HCT116 (cell line): Measurements from ENCODE around the gene TCEA2. TPM values are rescaled to one million over a fixed set of nuclear protein-coding genes. Genes with fewer than 3 reads are reported as not detected.

Experiments
- ATAC-seq: fragments of 200-7000 bp; cut with Tn5 transposase; 2 replicates; pipeline ENCODE4 v1.9.1; 2020; ENCODE audit warnings: mild to moderate bottlenecking, moderate library complexity
- BruUV-seq: library from RNA; stranded (reverse); fragments of 400-500 nt; replicated peaks from 2 replicates; lab custom pipeline; 2021; lab: Mats Ljungman, UMichigan
- CTCF ChIA-PET: fragments of 300-600 bp; sonication (Branson Sonifier 250); formaldehyde crosslinking; loops from one replicate; lab custom pipeline; 2021; ENCODE audit warnings: antibody characterized with exemption; lab: Charles Lee
- POLR2A ChIA-PET: fragments of 300-600, 350-600 bp; sonication (Branson Sonifier 250); formaldehyde crosslinking; loops from one replicate; lab custom pipeline; 2021; ENCODE audit warnings: antibody characterized with exemption; lab: Charles Lee
- RAD21 ChIA-PET, 2 experiments: fragments of 300-600 bp; sonication (Branson Sonifier 250); formaldehyde crosslinking; loops; one replicate each; lab custom pipeline; 2023; ENCODE audit warnings: low total read pairs in 2 of 2; ENCODE audit not compliant: uncharacterized antibody in 2 of 2, unreplicated experiment in 2 of 2, low non-redundant PET in 1 of 2; lab: Charles Lee
- DNase-seq: peaks from one replicate; pipeline ENCODE4 v3.0.0-alpha.2; 2010; ENCODE audit warnings: low read depth, low spot score
- H2AFZ ChIP-seq: fragments of 200-600 bp; shearing (Covaris generic), sonication (generic); 2 replicates; pipeline ENCODE4 v1.6.1; 2017; ENCODE audit warnings: low read depth, mixed run types, mixed read lengths, antibody characterized with exemption, low read length; ENCODE audit not compliant: poor library complexity, severe bottlenecking
- H3K27ac ChIP-seq: 2 replicates; pipeline ENCODE4 v1.5.1; 2012; ENCODE audit warnings: low read depth, low read length
- H3K27me3 ChIP-seq: fragments of 200-600 bp; sonication (generic); 2 replicates; pipeline ENCODE4 v1.6.1; 2016; ENCODE audit warnings: mixed run types, low read length, mixed read lengths; ENCODE audit not compliant: insufficient read depth
- H3K36me3 ChIP-seq, 2 experiments: fragments of 200-500 bp in 1 of 2; fragments of 200-600 bp in 1 of 2; sonication (Bioruptor generic) in 1 of 2; sonication (generic) in 1 of 2; 2 replicates each; pipeline versions ENCODE4 v1.5.1 to v1.6.1; 2014 to 2016; ENCODE audit warnings: low read length in 2 of 2, inconsistent platforms in 1 of 2, mixed read lengths in 1 of 2, mixed run types in 1 of 2; ENCODE audit not compliant: insufficient read depth in 2 of 2, control insufficient read depth in 1 of 2
- H3K4me1 ChIP-seq, 2 experiments: fragments of 200-600 bp in 1 of 2; sonication (generic) in 1 of 2; 2 replicates each; pipeline versions ENCODE4 v1.5.1 to v1.6.1; 2012 to 2017; ENCODE audit warnings: low read length in 2 of 2, inconsistent platforms in 1 of 2, mild to moderate bottlenecking in 1 of 2, mixed read lengths in 1 of 2, mixed run types in 1 of 2, moderate library complexity in 1 of 2; ENCODE audit not compliant: insufficient read depth in 2 of 2, control insufficient read depth in 1 of 2
- H3K4me2 ChIP-seq: fragments of 200-600 bp; sonication (generic); 2 replicates; pipeline ENCODE4 v1.6.1; 2017; ENCODE audit warnings: mixed run types, low read length, mixed read lengths
- H3K4me3 ChIP-seq, 2 experiments: fragments of 200-600 bp in 1 of 2; sonication (generic) in 1 of 2; replicated peaks in 1 of 2; 2 replicates each; pipeline ENCODE4 v1.5.1; 2011 to 2016; ENCODE audit warnings: low read length in 2 of 2, control low read depth in 1 of 2, low read depth in 1 of 2, mild to moderate bottlenecking in 1 of 2, mixed read lengths in 1 of 2, mixed run types in 1 of 2
- H3K79me2 ChIP-seq: fragments of 200-600 bp; sonication (generic); 2 replicates; pipeline ENCODE4 v1.6.1; 2017; ENCODE audit warnings: mild to moderate bottlenecking, mixed run types, low read length, moderate library complexity, mixed read lengths; ENCODE audit not compliant: insufficient read depth
- H3K9ac ChIP-seq: fragments of 200-600 bp; sonication (generic); 2 replicates; pipeline ENCODE4 v1.6.1; 2016; ENCODE audit warnings: low read length, mixed read lengths
- H3K9me2 ChIP-seq: fragments of 200-600 bp; sonication (generic), shearing (Covaris generic); 2 replicates; pipeline ENCODE4 v1.6.1; 2017; ENCODE audit warnings: mixed run types, mild to moderate bottlenecking, moderate library complexity; ENCODE audit not compliant: insufficient read depth
- H3K9me3 ChIP-seq, 2 experiments: fragments of 200-500 bp in 1 of 2; fragments of 200-600 bp in 1 of 2; sonication (Bioruptor generic) in 1 of 2; sonication (generic) in 1 of 2; 2 replicates each; pipeline ENCODE4 v1.6.1; 2014 to 2017; ENCODE audit warnings: low read length in 2 of 2, mixed read lengths in 2 of 2, inconsistent platforms in 1 of 2, low read depth in 1 of 2, mild to moderate bottlenecking in 1 of 2, mixed run types in 1 of 2, moderate library complexity in 1 of 2; ENCODE audit not compliant: control insufficient read depth in 1 of 2, insufficient read depth in 1 of 2
- H4K20me1 ChIP-seq: fragments of 200-600 bp; sonication (generic), shearing (Covaris generic); 2 replicates; pipeline ENCODE4 v1.6.1; 2017; ENCODE audit warnings: mixed run types, mild to moderate bottlenecking, moderate library complexity; ENCODE audit not compliant: insufficient read depth
- CEBPB ChIP-seq: IDR thresholded peaks from 2 replicates; pipeline ENCODE4 v1.6.1; 2012; ENCODE audit warnings: low read depth
- ELF1 ChIP-seq: IDR thresholded peaks from 2 replicates; pipeline ENCODE4 v1.6.1; 2012; ENCODE audit warnings: low read depth, borderline replicate concordance
- EZH2 ChIP-seq: fragments of 200-600 bp; sonication (generic); IDR thresholded peaks from 2 replicates; pipeline ENCODE4 v1.6.1; 2017; ENCODE audit warnings: antibody characterized with exemption, mixed run types
- EZH2phosphoT487 ChIP-seq: fragments of 200-600 bp; IDR thresholded peaks from 2 replicates; pipeline ENCODE4 v1.6.1; 2018; ENCODE audit warnings: antibody characterized with exemption, borderline replicate concordance
- FOSL1 ChIP-seq: IDR thresholded peaks from 2 replicates; pipeline ENCODE4 v1.6.1; 2012; ENCODE audit warnings: low read depth
- JUND ChIP-seq: IDR thresholded peaks from 2 replicates; pipeline ENCODE4 v1.6.1; 2012
- POLR2AphosphoS5 ChIP-seq: IDR thresholded peaks from 2 replicates; pipeline ENCODE4 v1.6.1; 2011; ENCODE audit warnings: mild to moderate bottlenecking, low read depth, low read length, moderate library complexity
- RAD21 ChIP-seq: IDR thresholded peaks from 2 replicates; pipeline ENCODE4 v1.6.1; 2012; ENCODE audit warnings: low read depth, mild to moderate bottlenecking
- SP1 ChIP-seq: IDR thresholded peaks from 2 replicates; pipeline ENCODE4 v1.6.1; 2012; ENCODE audit warnings: low read depth
- SRF ChIP-seq: IDR thresholded peaks from 2 replicates; pipeline ENCODE4 v1.6.1; 2012; ENCODE audit warnings: low read depth
- TCF7L2 ChIP-seq: IDR thresholded peaks from 2 replicates; pipeline ENCODE4 v1.7.0; 2011; ENCODE audit warnings: borderline replicate concordance, inconsistent platforms; ENCODE audit not compliant: insufficient read depth, insufficient read length; ENCODE audit errors: extremely low read depth
- YY1 ChIP-seq: IDR thresholded peaks from 2 replicates; pipeline ENCODE4 v1.6.1; 2011; ENCODE audit warnings: low read length, low read depth, moderate library complexity, mild to moderate bottlenecking; ENCODE audit not compliant: insufficient replicate concordance; ENCODE audit errors: extremely low read depth
- ZFX ChIP-seq: fragments of 450-650 bp; IDR thresholded peaks from 2 replicates; pipeline ENCODE4 v1.6.1; 2017
- ZNF274 ChIP-seq: fragments of 200-500 bp; sonication (Bioruptor generic); IDR thresholded peaks from 2 replicates; pipeline ENCODE4 v1.6.1; 2014; ENCODE audit warnings: mild to moderate bottlenecking, low read depth, low read length, inconsistent platforms
- intact Hi-C: fragments of 100-400 bp; cut with micrococcal nuclease; formaldehyde crosslinking; loops from 2 replicates; pipeline ENCODE4 v1.10.0; 2022
- total RNA-seq: library from RNA; stranded (reverse); gene quantifications from one replicate; pipeline ENCODE4 v1.2.1, GENCODE V29; 2021; ENCODE audit not compliant: unreplicated experiment
- TF ChIP-seq, protein P1 (sequence below): IDR thresholded peaks from 2 replicates; pipeline ENCODE4 v1.6.1; 2012
- TF ChIP-seq, protein P2 (sequence below): IDR thresholded peaks from 2 replicates; pipeline ENCODE4 v1.6.1; 2012

The TCEA2 gene
- total RNA-seq, 1 experiment from 2014 or later: 29.7 TPM

DNA sequence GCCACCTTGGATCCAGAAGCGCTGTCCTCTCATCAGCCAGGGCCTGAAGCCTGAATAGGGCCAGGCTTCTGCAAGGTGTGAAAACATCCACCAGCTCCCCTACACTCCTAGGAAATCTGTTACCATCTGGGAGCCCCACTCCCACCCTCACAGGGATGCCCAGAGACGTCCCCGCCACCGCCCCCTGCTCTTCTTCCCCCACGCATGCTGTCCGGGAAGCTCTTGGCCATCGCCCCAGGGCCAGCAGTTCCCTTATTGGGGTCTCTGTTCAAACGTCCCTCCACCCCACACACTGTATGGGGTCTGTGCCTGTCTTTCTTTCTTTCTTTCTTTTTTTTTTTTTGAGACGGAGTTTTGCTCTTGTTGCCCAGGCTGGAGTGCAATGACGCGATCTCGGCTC lies 12.6 kb downstream of the TCEA2 start:
- Histone ChIP-seq H3K4me1 (peaks cover 9 to 14% of the 10 kb centered on the region in 2 experiments), H3K9ac (no peak overlapping the region), H2AFZ (no peak overlapping the region), H3K4me3 (no peak overlapping the region), H3K4me2 (no peak overlapping the region), H3K9me3 (no peaks in the 10 kb centered on the region), H3K27me3 (no peaks in the 10 kb centered on the region), H3K27ac (no peak overlapping the region), H3K9me2 (no peaks in the 10 kb centered on the region), H3K79me2 (peaks cover 9% of the 10 kb centered on the region; the same call in 1 of the 2 replicates), H4K20me1 (no peaks in the 10 kb centered on the region), H3K36me3 (no peaks in the 10 kb centered on the region)
- no peak for ATAC-seq
- intact Hi-C loops: no loop called here
- no TSS peak for BruUV-seq
- DNase-seq: no peak
- ChIA-PET POLR2A (interaction anchor here (1.8 kb wide), 1 partner anchor 13 kb away, joined by 5 read pairs; no protein-coding TSS in a partner anchor), RAD21 (no interaction called here), CTCF (no interaction called here)
- TF ChIP-seq SP1: no peak
- TF ChIP-seq CEBPB: no peak
- no peak for TF ChIP-seq ELF1
- TF ChIP-seq POLR2AphosphoS5: no peak
- TF ChIP-seq, protein P1, sequence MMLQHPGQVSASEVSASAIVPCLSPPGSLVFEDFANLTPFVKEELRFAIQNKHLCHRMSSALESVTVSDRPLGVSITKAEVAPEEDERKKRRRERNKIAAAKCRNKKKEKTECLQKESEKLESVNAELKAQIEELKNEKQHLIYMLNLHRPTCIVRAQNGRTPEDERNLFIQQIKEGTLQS: no peak
- no peak for TF ChIP-seq YY1
- no peak for TF ChIP-seq SRF

DNA sequence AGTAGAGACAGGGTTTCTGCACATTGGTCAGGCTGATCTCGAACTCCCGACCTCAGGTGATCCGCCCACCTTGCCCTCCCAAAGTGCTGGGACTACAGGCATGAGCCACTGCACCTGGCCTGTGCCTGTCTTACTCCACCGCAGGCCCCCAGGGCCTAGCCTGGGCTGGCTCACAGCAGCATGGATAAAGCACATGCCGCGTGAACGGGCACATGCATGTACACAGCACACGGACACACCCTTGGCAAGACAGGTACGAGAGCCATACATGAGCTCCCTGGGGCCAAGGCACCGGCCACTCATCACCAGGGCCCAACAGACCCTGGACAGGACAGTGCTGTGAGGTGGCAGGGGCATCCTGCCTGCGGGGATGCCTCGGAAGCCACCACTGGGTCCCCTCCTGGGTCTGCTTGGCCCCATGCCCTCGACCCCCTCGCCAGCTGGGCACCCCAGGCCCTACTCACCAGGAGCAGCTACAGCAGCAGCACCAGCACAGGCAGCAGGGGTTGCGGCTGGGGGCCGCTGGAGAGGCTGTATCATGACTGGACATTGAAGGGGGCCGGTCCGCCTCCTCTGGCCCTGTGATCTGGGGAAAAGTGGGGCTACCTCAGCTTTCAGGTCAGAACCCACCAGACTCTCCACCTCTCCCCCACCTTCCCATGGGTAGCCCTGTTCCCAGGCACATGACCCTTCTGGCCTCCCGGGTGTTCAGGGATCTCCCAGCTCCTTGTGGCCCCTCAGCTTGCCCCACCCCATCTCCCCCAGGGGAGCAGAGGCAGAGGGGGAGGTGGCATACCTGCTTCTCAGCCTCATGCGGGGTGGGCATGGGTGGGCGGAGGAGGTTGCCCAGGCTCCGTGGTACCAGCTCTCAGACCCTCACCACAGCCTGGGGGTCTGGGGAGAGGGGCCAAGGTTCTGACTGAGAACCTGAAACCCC lies 13.3 kb downstream of the TCEA2 start:
- no peak for TF ChIP-seq EZH2
- no peak for TF ChIP-seq POLR2AphosphoS5
- TF ChIP-seq FOSL1: no peak
- TF ChIP-seq RAD21: no peak
- TF ChIP-seq EZH2phosphoT487: no peak
- TF ChIP-seq ZFX: no peak
- no peak for TF ChIP-seq SRF
- no peak for TF ChIP-seq ZNF274
- TF ChIP-seq TCF7L2: no peak
- TF ChIP-seq, protein P2, sequence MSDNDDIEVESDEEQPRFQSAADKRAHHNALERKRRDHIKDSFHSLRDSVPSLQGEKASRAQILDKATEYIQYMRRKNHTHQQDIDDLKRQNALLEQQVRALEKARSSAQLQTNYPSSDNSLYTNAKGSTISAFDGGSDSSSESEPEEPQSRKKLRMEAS: no peak
- no peak for TF ChIP-seq JUND
- TF ChIP-seq, protein P1: no peak
- no peak for TF ChIP-seq CEBPB
- CTCF ChIA-PET: no interaction called here
- BruUV-seq: no TSS peak
- no peak for DNase-seq
- H2AFZ ChIP-seq: no peak overlapping the region
- ATAC-seq: no peak
- H3K9me3 ChIP-seq: no peaks in the 10 kb centered on the region
- H3K79me2 ChIP-seq: peaks cover 9% of the 10 kb centered on the region; the same call in 1 of the 2 replicates
- no peaks in the 10 kb centered on the region for H3K27me3 ChIP-seq
- no peak overlapping the region for H3K27ac ChIP-seq
- no peak overlapping the region for H3K9ac ChIP-seq
- no peaks in the 10 kb centered on the region for H3K9me2 ChIP-seq
- peaks cover 9 to 14% of the 10 kb centered on the region in 2 experiments for H3K4me1 ChIP-seq
- RAD21 ChIA-PET: interaction anchor here in 1 of 2 experiments (0.6 kb wide), 1 partner anchor 538 kb away, joined by 5 read pairs; no protein-coding TSS in a partner anchor
- no peaks in the 10 kb centered on the region for H4K20me1 ChIP-seq
- POLR2A ChIA-PET: interaction anchor here (1.8 kb wide), 1 partner anchor 14 kb away, joined by 5 read pairs; no protein-coding TSS in a partner anchor
- intact Hi-C loops: no loop called here
- H3K4me2 ChIP-seq: no peak overlapping the region
- H3K4me3 ChIP-seq: no peak overlapping the region
- no peaks in the 10 kb centered on the region for H3K36me3 ChIP-seq
